Measurements from ENCODE around the gene UFC1.
"Not testable (repeated sequence)": the region's sequence is repeated elsewhere in the genome, so short reads cannot be mapped to it uniquely, and the experiment has no call there.

UFC1 gene

DNA sequence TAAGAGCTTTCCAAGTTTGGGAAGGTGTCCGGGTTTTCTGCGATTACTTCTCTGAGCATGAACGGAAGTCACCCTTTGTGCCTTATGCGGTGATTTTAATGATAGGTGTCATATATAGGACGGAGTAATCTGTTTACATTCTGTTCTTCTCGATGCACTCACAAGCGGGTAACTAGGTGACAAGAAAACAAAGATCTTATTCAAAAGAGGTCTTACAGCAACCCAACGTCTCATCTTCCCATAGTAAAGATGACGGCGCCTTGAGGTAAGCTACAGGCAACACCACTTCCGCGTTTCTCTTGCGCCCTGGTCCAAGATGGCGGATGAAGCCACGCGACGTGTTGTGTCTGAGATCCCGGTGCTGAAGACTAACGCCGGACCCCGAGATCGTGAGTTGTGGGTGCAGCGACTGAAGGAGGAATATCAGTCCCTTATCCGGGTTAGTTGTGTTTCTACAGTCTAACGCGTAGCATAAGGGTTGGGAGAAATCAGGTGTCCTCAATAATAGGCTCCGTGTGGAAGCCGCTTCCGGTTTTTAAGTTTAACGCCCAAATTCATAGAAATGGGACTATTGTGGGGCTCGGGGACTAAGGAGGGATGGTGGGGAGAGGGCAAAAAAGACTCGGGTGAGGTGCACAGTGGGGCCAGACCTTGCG, at the start of gene UFC1:
UFC1 (plus strand) TSS at position 297 of the 656 bp plus-strand sequence; CDS start at position 317, 20 bp downstream.
- peak within 1 kb of the TSS; percentile 75 to 99 for H3K4me3 ChIP-seq (ENCODE audit: low read depth in 1 of 2, low read length in 2 of 2)
- H3K4me1 ChIP-seq (ENCODE audit: control insufficient read depth in 1 of 2, insufficient read depth in 2 of 2, low read length in 2 of 2), result peaks cover 0 to 17% of the 10 kb centered on the region in 2 donors
- H3K27ac ChIP-seq (ENCODE audit: low read length), result peak within 1 kb of the TSS; percentile 99
- no peaks in the 10 kb centered on the region for H3K27me3 ChIP-seq (ENCODE audit: low read depth, low read length)
- H3K9me3 ChIP-seq (ENCODE audit: control insufficient read depth in 1 of 2, low read length in 2 of 2), result no peaks in the 10 kb centered on the region
- peaks cover 10 to 22% of the 10 kb centered on the region in 2 donors for H3K36me3 ChIP-seq (ENCODE audit: control insufficient read depth in 1 of 2, insufficient read depth in 2 of 2, low read length in 2 of 2)

DNA sequence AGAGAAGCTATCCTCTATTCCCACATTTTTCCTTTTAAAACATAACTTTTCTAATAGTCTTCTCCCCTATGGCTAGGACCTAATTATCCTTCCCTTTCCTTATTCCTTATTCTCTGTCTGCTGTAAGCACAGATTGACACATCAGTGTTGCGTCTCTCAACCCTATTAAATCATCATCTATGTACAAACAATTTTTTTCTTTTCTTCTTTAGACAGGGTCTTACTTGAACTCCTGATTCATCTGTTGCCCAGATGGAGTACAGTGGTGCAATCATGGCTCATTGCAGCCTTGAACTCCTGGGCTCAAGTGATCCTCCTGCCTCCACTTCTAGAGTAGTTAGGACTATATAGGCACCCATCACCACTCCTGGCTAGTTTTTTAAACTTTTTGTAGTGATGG, 47.3 kb upstream of the UFC1 start:
- Histone ChIP-seq H3K4me3 (ENCODE audit: low read depth in 1 of 2, low read length in 2 of 2) (no peak overlapping the region), H3K4me1 (ENCODE audit: control insufficient read depth in 1 of 2, insufficient read depth in 2 of 2, low read length in 2 of 2) (no peaks in the 10 kb centered on the region), H3K36me3 (ENCODE audit: control insufficient read depth in 1 of 2, insufficient read depth in 2 of 2, low read length in 2 of 2) (peaks cover 7 to 14% of the 10 kb centered on the region in 2 donors), H3K27ac (ENCODE audit: low read length) (no peak overlapping the region), H3K9me3 (ENCODE audit: control insufficient read depth in 1 of 2, low read length in 2 of 2) (no peaks in the 10 kb centered on the region), H3K27me3 (ENCODE audit: low read depth, low read length) (no peaks in the 10 kb centered on the region)

DNA sequence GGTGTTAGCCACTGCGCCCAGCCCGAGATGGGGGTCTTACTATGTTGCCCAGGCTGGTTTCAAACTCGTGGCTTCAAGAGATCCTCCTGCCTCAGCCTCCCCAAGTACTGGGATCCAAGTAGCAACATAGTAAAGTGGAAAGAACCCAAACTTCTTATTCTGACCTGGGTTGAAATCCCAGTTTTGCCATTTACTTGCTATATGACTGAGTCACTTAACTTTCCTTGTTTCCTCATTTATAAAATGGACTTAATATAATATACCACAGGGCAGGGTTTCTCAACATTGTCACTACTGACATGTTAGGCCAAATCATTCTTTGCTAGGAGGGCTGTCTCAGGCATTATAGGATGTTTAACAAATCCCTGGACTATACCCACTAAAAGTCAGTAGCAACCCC, 42.7 kb upstream of the UFC1 start:
- no peak overlapping the region for H3K27ac ChIP-seq (ENCODE audit: low read length)
- H3K4me3 ChIP-seq (ENCODE audit: low read depth in 1 of 2, low read length in 2 of 2), result no peak overlapping the region
- peaks cover 0 to 19% of the 10 kb centered on the region in 2 donors for H3K4me1 ChIP-seq (ENCODE audit: control insufficient read depth in 1 of 2, insufficient read depth in 2 of 2, low read length in 2 of 2)
- H3K9me3 ChIP-seq (ENCODE audit: control insufficient read depth in 1 of 2, low read length in 2 of 2), result no peaks in the 10 kb centered on the region
- no peaks in the 10 kb centered on the region for H3K27me3 ChIP-seq (ENCODE audit: low read depth, low read length)
- no peaks in the 10 kb centered on the region for H3K36me3 ChIP-seq (ENCODE audit: control insufficient read depth in 1 of 2, insufficient read depth in 2 of 2, low read length in 2 of 2)

DNA sequence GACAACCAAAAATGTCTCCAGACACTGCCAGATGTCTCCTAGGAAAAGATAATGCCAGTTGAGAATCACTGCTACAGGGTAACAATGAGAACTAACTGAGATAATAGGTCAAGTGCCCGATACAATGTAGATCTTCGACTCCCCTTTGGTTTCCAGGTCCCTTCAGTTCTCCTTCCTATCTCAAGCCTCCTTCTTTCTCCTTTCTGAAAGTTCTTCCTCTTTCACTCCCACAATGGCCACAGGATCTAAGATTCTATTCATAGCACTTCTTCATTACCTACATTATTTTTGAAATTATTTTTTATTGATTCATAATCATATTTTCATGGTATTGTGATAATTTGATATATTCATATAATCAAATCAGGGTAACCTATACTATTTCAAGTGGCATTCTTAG, 42.3 kb upstream of the UFC1 start:
- H3K4me1 ChIP-seq (ENCODE audit: control insufficient read depth in 1 of 2, insufficient read depth in 2 of 2, low read length in 2 of 2), result peaks cover 0 to 23% of the 10 kb centered on the region in 2 donors
- H3K4me3 ChIP-seq (ENCODE audit: low read depth in 1 of 2, low read length in 2 of 2), result no peak overlapping the region
- H3K9me3 ChIP-seq (ENCODE audit: control insufficient read depth in 1 of 2, low read length in 2 of 2), result no peaks in the 10 kb centered on the region
- no peak overlapping the region for H3K27ac ChIP-seq (ENCODE audit: low read length)
- H3K27me3 ChIP-seq (ENCODE audit: low read depth, low read length), result no peaks in the 10 kb centered on the region
- no peaks in the 10 kb centered on the region for H3K36me3 ChIP-seq (ENCODE audit: control insufficient read depth in 1 of 2, insufficient read depth in 2 of 2, low read length in 2 of 2)

DNA sequence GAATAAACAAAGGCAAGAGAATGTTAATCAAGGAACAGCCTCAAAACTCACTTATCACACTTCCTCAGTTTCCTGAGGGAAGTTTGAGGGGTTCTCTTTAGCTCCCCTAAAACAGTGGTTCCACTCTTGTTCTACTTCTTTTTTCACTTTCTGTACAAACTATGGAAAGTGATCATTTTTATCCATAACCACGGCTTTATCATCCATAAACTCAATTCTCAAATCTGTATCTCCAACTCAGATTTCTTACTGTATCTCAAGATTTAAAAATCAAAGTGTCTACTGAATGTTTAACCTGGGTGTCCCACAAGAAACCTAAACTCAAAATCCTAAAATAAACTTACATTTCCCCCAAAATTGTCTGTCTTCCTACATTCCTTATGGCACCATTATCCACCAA, 39.9 kb upstream of the UFC1 start:
- Histone ChIP-seq H3K4me3 (ENCODE audit: low read depth in 1 of 2, low read length in 2 of 2) (no peak overlapping the region), H3K36me3 (ENCODE audit: control insufficient read depth in 1 of 2, insufficient read depth in 2 of 2, low read length in 2 of 2) (peaks cover 0 to 3% of the 10 kb centered on the region in 2 donors), H3K9me3 (ENCODE audit: control insufficient read depth in 1 of 2, low read length in 2 of 2) (no peaks in the 10 kb centered on the region), H3K27ac (ENCODE audit: low read length) (no peak overlapping the region), H3K27me3 (ENCODE audit: low read depth, low read length) (no peaks in the 10 kb centered on the region), H3K4me1 (ENCODE audit: control insufficient read depth in 1 of 2, insufficient read depth in 2 of 2, low read length in 2 of 2) (peaks cover 4 to 32% of the 10 kb centered on the region in 2 donors)

DNA sequence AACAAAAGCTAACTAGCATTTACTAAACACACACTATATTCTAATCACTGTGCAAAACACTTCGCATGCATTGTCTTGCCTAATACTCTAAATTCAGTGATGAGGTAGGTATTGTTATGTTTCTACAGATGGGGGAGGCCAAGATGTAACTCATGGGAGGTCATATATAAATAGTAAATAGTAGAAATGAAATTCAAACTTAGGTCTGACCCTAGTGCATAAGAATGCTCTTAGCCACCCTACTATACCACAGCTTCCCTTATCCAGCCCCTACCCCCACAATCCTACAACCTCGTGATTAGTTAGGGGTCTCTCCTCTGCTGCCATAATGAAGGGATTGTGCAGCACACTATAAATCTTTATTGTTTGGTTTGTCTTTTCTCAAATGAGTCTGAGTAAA, 39.2 kb upstream of the UFC1 start:
- Histone ChIP-seq H3K4me1 (ENCODE audit: control insufficient read depth in 1 of 2, insufficient read depth in 2 of 2, low read length in 2 of 2) (peaks cover 10 to 38% of the 10 kb centered on the region in 2 donors), H3K4me3 (ENCODE audit: low read depth in 1 of 2, low read length in 2 of 2) (no peak overlapping the region), H3K36me3 (ENCODE audit: control insufficient read depth in 1 of 2, insufficient read depth in 2 of 2, low read length in 2 of 2) (peaks cover 0 to 3% of the 10 kb centered on the region in 2 donors), H3K27ac (ENCODE audit: low read length) (no peak overlapping the region), H3K9me3 (ENCODE audit: control insufficient read depth in 1 of 2, low read length in 2 of 2) (no peaks in the 10 kb centered on the region), H3K27me3 (ENCODE audit: low read depth, low read length) (no peaks in the 10 kb centered on the region)

DNA sequence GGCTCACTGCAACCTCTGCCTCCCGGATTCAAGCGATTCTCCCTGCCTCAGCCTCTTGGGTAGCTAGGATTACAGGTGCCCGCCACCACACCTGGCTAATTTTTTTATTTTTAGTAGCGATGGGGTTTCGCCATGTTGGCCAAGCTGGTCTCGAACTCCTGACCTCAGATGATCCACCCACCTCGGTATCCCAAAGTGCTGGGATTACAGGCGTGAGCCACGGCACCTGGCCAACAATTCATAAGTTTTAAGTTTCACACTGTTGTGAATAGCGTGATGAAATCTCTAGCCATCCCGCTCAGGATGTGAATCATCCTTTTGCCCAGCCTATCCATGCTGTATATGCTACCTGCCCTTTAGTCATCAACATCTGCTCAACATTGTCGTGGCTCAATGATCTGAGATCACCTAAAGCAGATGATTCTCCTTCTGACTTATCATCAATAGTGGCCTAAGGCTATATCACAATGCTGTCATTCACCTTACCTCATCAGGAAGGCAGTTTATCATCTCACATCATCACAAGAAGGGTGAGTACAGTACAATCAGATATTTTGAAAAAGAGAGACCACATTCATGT, 38.6 kb upstream of the UFC1 start:
- Histone ChIP-seq H3K36me3 (ENCODE audit: control insufficient read depth in 1 of 2, insufficient read depth in 2 of 2, low read length in 2 of 2) (peaks cover 0 to 3% of the 10 kb centered on the region in 2 donors), H3K9me3 (ENCODE audit: control insufficient read depth in 1 of 2, low read length in 2 of 2) (no peaks in the 10 kb centered on the region), H3K27ac (ENCODE audit: low read length) (no peak overlapping the region), H3K4me3 (ENCODE audit: low read depth in 1 of 2, low read length in 2 of 2) (no peak overlapping the region), H3K27me3 (ENCODE audit: low read depth, low read length) (no peaks in the 10 kb centered on the region), H3K4me1 (ENCODE audit: control insufficient read depth in 1 of 2, insufficient read depth in 2 of 2, low read length in 2 of 2) (peaks cover 15 to 45% of the 10 kb centered on the region in 2 donors)

DNA sequence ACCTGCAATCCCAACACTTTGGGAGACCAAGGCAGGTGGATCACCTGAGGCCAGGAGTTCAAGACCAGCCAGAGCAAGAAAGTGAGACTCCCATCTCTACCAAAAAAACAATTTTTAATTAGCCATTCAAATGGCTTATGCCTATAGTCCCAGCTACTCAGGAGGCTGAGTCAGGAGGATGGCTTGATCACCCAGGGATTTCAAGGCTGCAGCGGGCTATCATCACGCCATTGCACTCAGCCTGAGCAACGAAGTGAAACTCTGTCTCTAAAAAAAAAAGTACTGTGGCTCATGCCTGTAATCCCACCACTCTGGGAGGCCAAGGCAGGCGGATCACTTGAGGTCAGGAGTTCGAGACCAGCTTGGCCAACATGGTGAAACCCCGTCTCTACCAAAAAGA, 37.8 kb upstream of the UFC1 start:
- not testable (repeated sequence) for H3K36me3 ChIP-seq (ENCODE audit: control insufficient read depth in 1 of 2, insufficient read depth in 2 of 2, low read length in 2 of 2); H3K27me3 ChIP-seq (ENCODE audit: low read depth, low read length); H3K9me3 ChIP-seq (ENCODE audit: control insufficient read depth in 1 of 2, low read length in 2 of 2); H3K27ac ChIP-seq (ENCODE audit: low read length)
- H3K4me1 ChIP-seq (ENCODE audit: control insufficient read depth in 1 of 2, insufficient read depth in 2 of 2, low read length in 2 of 2), result peaks cover 15 to 48% of the 10 kb centered on the region in 2 donors
- peak overlapping the region in 1 of 2 donors; percentile 99 for H3K4me3 ChIP-seq (ENCODE audit: low read depth in 1 of 2, low read length in 2 of 2)

DNA sequence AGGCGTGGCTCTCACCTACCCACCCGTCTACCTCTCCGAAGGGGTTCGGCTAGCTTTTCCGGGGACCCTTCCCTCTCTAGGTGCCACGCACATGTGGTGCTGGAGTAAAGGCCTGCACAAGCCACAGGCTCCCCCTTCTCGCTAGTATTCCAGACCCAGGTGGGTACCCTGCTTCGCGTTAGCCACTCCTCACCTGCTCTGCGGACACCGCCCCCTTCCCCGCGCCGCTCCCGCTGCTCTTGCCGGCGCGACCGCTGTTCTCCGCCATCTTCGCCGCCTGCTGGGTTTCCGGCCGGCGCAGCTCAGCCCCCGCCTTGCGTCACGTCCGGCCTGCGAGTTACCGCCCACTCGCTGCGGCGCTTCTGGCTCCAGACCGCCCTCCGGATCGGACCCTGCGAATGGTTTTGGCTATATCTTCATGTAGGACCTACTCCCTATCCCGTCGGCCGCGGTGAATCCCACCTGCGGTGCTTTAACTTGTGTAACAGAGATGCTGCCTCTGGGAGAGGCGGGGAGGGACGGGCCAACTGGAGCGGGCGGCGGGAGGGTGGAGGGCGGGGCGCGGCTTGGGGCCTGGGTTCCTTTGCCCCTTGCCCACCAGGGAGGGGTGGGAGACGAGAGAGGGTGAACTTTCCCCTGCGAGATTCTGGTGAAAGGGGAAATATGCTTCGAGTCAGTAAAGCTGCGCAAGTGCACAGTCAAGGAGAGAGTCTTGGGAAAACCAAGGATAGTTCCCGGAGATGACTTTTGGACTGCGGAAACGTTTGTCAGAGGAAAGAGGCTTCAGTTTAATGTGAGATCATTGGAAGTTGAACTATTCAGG, 35.8 kb upstream of the UFC1 start, which contains the start of the genes NIT1 and PFDN2:
NIT1 (plus strand) TSS at position 347 of the 823 bp plus-strand sequence; CDS start at position 419, 72 bp downstream.
PFDN2 (minus strand) TSS at position 279 of the 823 bp plus-strand sequence; CDS start at position 268, 11 bp downstream.
- H3K27ac ChIP-seq (ENCODE audit: low read length), result peak within 1 kb of the TSS; percentile 88
- no peaks in the 10 kb centered on the region for H3K27me3 ChIP-seq (ENCODE audit: low read depth, low read length)
- H3K36me3 ChIP-seq (ENCODE audit: control insufficient read depth in 1 of 2, insufficient read depth in 2 of 2, low read length in 2 of 2), result peaks cover 23 to 30% of the 10 kb centered on the region in 2 donors
- peak within 1 kb of the TSS; percentile 99 for H3K4me3 ChIP-seq (ENCODE audit: low read depth in 1 of 2, low read length in 2 of 2)
- H3K9me3 ChIP-seq (ENCODE audit: control insufficient read depth in 1 of 2, low read length in 2 of 2), result no peaks in the 10 kb centered on the region
- peaks cover 15 to 47% of the 10 kb centered on the region in 2 donors for H3K4me1 ChIP-seq (ENCODE audit: control insufficient read depth in 1 of 2, insufficient read depth in 2 of 2, low read length in 2 of 2)

DNA sequence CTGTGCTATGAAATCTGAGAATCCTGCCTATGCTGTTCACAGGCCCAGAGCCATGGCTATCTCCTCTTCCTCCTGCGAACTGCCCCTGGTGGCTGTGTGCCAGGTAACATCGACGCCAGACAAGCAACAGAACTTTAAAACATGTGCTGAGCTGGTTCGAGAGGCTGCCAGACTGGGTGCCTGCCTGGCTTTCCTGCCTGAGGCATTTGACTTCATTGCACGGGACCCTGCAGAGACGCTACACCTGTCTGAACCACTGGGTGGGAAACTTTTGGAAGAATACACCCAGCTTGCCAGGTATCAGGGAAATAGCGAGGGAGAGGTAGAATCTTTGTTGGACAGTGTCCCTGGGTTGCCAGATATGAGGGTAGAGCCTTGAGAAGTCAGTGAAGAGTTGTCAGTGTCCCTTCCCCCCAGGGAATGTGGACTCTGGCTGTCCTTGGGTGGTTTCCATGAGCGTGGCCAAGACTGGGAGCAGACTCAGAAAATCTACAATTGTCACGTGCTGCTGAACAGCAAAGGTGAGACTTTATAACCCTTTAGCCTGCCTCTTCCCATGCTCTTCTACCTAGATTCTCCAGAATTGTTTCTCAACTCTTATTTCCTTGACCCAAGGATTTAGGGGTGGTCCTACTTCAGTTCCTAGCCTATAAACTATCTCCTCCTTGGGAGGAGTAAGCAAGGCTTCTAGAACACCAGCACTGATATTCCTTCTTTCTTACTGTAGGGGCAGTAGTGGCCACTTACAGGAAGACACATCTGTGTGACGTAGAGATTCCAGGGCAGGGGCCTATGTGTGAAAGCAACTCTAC, 34.5 kb upstream of the UFC1 start:
- Histone ChIP-seq H3K27me3 (ENCODE audit: low read depth, low read length) (no peaks in the 10 kb centered on the region), H3K36me3 (ENCODE audit: control insufficient read depth in 1 of 2, insufficient read depth in 2 of 2, low read length in 2 of 2) (peaks cover 33 to 43% of the 10 kb centered on the region in 2 donors), H3K4me3 (ENCODE audit: low read depth in 1 of 2, low read length in 2 of 2) (peak overlapping the region; percentile 99), H3K27ac (ENCODE audit: low read length) (peak overlapping the region; percentile 88), H3K9me3 (ENCODE audit: control insufficient read depth in 1 of 2, low read length in 2 of 2) (no peaks in the 10 kb centered on the region), H3K4me1 (ENCODE audit: control insufficient read depth in 1 of 2, insufficient read depth in 2 of 2, low read length in 2 of 2) (peaks cover 15 to 37% of the 10 kb centered on the region in 2 donors)

All from muscle layer of duodenum (tissue), 2 donors.